HepG2 (cell line): Measurements from ENCODE around the gene ATP11A. TPM values are rescaled to one million over a fixed set of nuclear protein-coding genes. Genes with fewer than 3 reads are reported as not detected.
A peak's percentile ranks its signal among the peaks of the same experiment; 100 is the strongest.

Experiments
- HCFC1 ChIP-seq: fragments of 150-350 bp; IDR thresholded peaks from 2 replicates; pipeline ENCODE4 v1.6.1; 2014; ENCODE audit warnings: low read depth, low read length
- HES4 ChIP-seq: sonication (generic); formaldehyde crosslinking; IDR thresholded peaks from 2 replicates; pipeline ENCODE4 v1.9.0; 2021; ENCODE audit warnings: mild to moderate bottlenecking, missing genetic modification reagents, borderline replicate concordance
- KDM6A ChIP-seq: IDR thresholded peaks from 2 replicates; pipeline ENCODE4 v1.6.1; 2016; ENCODE audit warnings: low read depth
- KLF12 ChIP-seq: sonication (generic); formaldehyde crosslinking; IDR thresholded peaks from 2 replicates; pipeline ENCODE4 v1.4.0; 2020; ENCODE audit warnings: missing genetic modification reagents, borderline replicate concordance
- KLF13 ChIP-seq: sonication (generic); formaldehyde crosslinking; IDR thresholded peaks from 2 replicates; pipeline ENCODE4 v1.4.0; 2020; ENCODE audit warnings: mild to moderate bottlenecking, missing genetic modification reagents
- PPARG ChIP-seq: conservative IDR thresholded peaks from 2 replicates; pipeline ENCODE4 v1.6.1; 2016; ENCODE audit warnings: missing biosample characterization, missing genetic modification reagents
- RARG ChIP-seq: sonication (generic); formaldehyde crosslinking; IDR thresholded peaks from 2 replicates; pipeline ENCODE4 v1.4.0; 2020; ENCODE audit warnings: low read depth, mild to moderate bottlenecking, missing genetic modification reagents
- TBX2 ChIP-seq: sonication (generic); formaldehyde crosslinking; IDR thresholded peaks from 2 replicates; pipeline ENCODE4 v1.5.0; 2020; ENCODE audit warnings: missing genetic modification reagents, mild to moderate bottlenecking, borderline replicate concordance
- ZFAT ChIP-seq: sonication (generic); formaldehyde crosslinking; conservative IDR thresholded peaks from 2 replicates; pipeline ENCODE4 v1.8.1; 2023; ENCODE audit warnings: missing genetic modification reagents, inconsistent platforms
- ZFP37 ChIP-seq: sonication (generic); formaldehyde crosslinking; IDR thresholded peaks from 2 replicates; pipeline ENCODE4 v1.4.0; 2020; ENCODE audit warnings: missing genetic modification reagents, borderline replicate concordance
- ZNF10 ChIP-seq: sonication (generic); formaldehyde crosslinking; IDR thresholded peaks from 2 replicates; pipeline ENCODE4 v1.4.0; 2020; ENCODE audit warnings: mild to moderate bottlenecking, low read depth, missing genetic modification reagents, borderline replicate concordance
- ZNF124 ChIP-seq: sonication (generic); formaldehyde crosslinking; IDR thresholded peaks from 2 replicates; pipeline ENCODE4 v1.4.0; 2020; ENCODE audit warnings: missing genetic modification reagents
- ZNF143 ChIP-seq: sonication (generic); formaldehyde crosslinking; IDR thresholded peaks from 2 replicates; pipeline ENCODE4 v1.4.0; 2020; ENCODE audit warnings: missing genetic modification reagents
- ZNF292 ChIP-seq: sonication (generic); formaldehyde crosslinking; IDR thresholded peaks from 2 replicates; pipeline ENCODE4 v1.8.1; 2022; ENCODE audit warnings: mild to moderate bottlenecking, low read depth, missing genetic modification reagents, borderline replicate concordance
- ZNF501 ChIP-seq: sonication (generic); formaldehyde crosslinking; IDR thresholded peaks from 2 replicates; pipeline ENCODE4 v1.5.1; 2020; ENCODE audit warnings: mild to moderate bottlenecking, moderate library complexity, missing genetic modification reagents
- polyA plus RNA-seq, 8 experiments: library from polyadenylated mRNA; depleted of rRNA in 3 of 8; stranded (reverse) in 7 of 8; unstranded in 1 of 8; fragments of >200 nt; fragmentation: Illumina TruSeq in 4 of 8; extraction: Trizol in 4 of 8; gene quantifications; 2 replicates each; pipeline versions ENCODE4 v1.2.1 to v1.2.3, GENCODE V29; 2011 to 2016; ENCODE audit warnings: low read depth in 4 of 8, missing spikeins in 1 of 8, mixed read lengths in 1 of 8; ENCODE audit not compliant: insufficient read depth in 1 of 8
- total RNA-seq, 5 experiments: library from RNA; depleted of rRNA; stranded (reverse); fragments of >200 nt; fragmentation: Illumina TruSeq; extraction: Trizol; gene quantifications; 2 replicates each; pipeline ENCODE4 v1.2.3, GENCODE V29; 2016; ENCODE audit warnings: low read depth in 1 of 5
- TF ChIP-seq, protein P1 (sequence below): IDR thresholded peaks from 2 replicates; pipeline ENCODE4 v1.6.1; 2016; ENCODE audit warnings: low read depth, borderline replicate concordance
- TF ChIP-seq, protein P2 (sequence below): sonication (generic); formaldehyde crosslinking; IDR thresholded peaks from 2 replicates; pipeline ENCODE4 v1.8.0; 2023; ENCODE audit warnings: mild to moderate bottlenecking, missing genetic modification reagents
- TF ChIP-seq, protein P3 (sequence below): sonication (generic); formaldehyde crosslinking; IDR thresholded peaks from 2 replicates; pipeline ENCODE4 v1.4.0; 2020; ENCODE audit warnings: mild to moderate bottlenecking, missing genetic modification reagents
- TF ChIP-seq, protein P4 (sequence below), 2 experiments: fragments of 450-650 bp in 1 of 2; sonication (generic) in 1 of 2; formaldehyde crosslinking in 1 of 2; IDR thresholded peaks; 2 replicates each; pipeline versions ENCODE4 v1.6.1 to v1.8.0; 2016 to 2022; ENCODE audit warnings: antibody characterized with exemption in 1 of 2, mild to moderate bottlenecking in 1 of 2, missing genetic modification reagents in 1 of 2

Gene ATP11A
- total and polyA plus RNA-seq, 2 of the 13 experiments (the other 11 are each of a cell fraction or from before 2014, with no cell fraction given) = 18.4 to 20.1 TPM

DNA sequence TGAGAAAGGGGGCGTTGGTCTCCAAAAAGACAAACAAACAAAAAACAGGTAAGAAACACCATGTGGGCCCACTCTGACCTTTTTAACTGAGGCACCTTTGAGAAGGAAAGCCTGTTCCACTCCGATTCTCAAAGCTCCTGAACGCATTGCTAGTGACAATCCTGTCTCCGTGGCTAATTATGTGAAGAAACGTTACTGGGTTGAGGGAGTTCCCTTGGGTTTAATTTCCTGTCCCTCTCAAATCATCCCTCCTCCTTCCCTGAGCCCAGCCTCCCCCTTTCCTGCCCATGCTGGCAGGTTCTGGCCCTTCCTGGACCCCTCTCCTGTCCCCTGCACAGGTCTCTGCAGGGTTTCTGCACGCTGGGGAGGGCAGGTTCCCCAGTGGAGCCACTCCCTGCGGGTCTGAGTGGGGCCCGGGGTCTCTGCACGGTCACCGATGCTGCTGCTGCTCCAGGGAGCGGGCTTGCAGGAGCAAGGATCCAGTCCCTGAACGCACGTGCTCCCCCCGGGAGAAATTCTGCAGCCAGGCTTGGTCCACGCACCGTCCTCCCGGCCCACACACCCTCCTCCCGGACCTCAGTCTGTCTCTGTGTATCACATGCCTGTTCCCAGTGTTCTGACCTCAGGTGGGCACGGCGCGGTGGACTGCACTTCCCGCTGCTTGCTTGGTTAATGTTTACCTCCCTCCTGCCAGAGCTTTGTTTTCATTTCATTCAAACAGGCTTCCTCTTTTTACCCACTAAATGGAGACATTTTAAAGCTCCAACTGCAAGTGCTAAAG lies 202.8 kb downstream of the ATP11A start (continued):
- TF ChIP-seq KDM6A (no peak), HCFC1 (no peak), TBX2 (CRISPR knock-in tag) (0 out of 2 replicates have a peak, but pooled peaks have one; percentile 30), ZFP37 (peak; percentile 61; the same call in 1 of the 2 replicates), HES4 (CRISPR knock-in tag) (no peak), ZNF292 (CRISPR knock-in tag) (peak; percentile 50; the same call in 1 of the 2 replicates), KLF13 (no peak), ZFAT (CRISPR knock-in tag) (no peak), ZNF501 (CRISPR knock-in tag) (no peak), PPARG (CRISPR knock-in tag) (no peak), ZNF143 (CRISPR knock-in tag) (no peak), RARG (no peak), ZNF10 (CRISPR knock-in tag) (no peak), ZNF124 (CRISPR knock-in tag) (no peak), KLF12 (CRISPR knock-in tag) (no peak)
- TF ChIP-seq, protein P1, sequence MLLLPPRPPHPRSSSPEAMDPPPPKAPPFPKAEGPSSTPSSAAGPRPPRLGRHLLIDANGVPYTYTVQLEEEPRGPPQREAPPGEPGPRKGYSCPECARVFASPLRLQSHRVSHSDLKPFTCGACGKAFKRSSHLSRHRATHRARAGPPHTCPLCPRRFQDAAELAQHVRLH (CRISPR knock-in tag) = 0 out of 2 replicates have a peak, but pooled peaks have one; percentile 23
- TF ChIP-seq, protein P2, sequence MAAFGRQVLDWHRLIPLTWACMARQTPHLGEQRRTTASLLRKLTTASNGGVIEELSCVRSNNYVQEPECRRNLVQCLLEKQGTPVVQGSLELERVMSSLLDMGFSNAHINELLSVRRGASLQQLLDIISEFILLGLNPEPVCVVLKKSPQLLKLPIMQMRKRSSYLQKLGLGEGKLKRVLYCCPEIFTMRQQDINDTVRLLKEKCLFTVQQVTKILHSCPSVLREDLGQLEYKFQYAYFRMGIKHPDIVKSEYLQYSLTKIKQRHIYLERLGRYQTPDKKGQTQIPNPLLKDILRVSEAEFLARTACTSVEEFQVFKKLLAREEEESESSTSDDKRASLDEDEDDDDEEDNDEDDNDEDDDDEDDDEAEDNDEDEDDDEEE (CRISPR knock-in tag) = no peak
- TF ChIP-seq, protein P3, sequence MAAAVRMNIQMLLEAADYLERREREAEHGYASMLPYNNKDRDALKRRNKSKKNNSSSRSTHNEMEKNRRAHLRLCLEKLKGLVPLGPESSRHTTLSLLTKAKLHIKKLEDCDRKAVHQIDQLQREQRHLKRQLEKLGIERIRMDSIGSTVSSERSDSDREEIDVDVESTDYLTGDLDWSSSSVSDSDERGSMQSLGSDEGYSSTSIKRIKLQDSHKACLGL = no peak
- TF ChIP-seq, protein P4, sequence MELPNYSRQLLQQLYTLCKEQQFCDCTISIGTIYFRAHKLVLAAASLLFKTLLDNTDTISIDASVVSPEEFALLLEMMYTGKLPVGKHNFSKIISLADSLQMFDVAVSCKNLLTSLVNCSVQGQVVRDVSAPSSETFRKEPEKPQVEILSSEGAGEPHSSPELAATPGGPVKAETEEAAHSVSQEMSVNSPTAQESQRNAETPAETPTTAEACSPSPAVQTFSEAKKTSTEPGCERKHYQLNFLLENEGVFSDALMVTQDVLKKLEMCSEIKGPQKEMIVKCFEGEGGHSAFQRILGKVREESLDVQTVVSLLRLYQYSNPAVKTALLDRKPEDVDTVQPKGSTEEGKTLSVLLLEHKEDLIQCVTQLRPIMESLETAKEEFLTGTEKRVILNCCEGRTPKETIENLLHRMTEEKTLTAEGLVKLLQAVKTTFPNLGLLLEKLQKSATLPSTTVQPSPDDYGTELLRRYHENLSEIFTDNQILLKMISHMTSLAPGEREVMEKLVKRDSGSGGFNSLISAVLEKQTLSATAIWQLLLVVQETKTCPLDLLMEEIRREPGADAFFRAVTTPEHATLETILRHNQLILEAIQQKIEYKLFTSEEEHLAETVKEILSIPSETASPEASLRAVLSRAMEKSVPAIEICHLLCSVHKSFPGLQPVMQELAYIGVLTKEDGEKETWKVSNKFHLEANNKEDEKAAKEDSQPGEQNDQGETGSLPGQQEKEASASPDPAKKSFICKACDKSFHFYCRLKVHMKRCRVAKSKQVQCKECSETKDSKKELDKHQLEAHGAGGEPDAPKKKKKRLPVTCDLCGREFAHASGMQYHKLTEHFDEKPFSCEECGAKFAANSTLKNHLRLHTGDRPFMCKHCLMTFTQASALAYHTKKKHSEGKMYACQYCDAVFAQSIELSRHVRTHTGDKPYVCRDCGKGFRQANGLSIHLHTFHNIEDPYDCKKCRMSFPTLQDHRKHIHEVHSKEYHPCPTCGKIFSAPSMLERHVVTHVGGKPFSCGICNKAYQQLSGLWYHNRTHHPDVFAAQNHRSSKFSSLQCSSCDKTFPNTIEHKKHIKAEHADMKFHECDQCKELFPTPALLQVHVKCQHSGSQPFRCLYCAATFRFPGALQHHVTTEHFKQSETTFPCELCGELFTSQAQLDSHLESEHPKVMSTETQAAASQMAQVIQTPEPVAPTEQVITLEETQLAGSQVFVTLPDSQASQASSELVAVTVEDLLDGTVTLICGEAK (IDR thresholded peaks at IDR 0.05) = no peak
- TF ChIP-seq, protein P4 (CRISPR knock-in tag; IDR thresholded peaks at IDR 0.05) = no peak; the same call in 1 of the 2 replicates
